ENCODE results near the gene ACTG2. TPM values are rescaled to one million over a fixed set of nuclear protein-coding genes. Genes with fewer than 3 reads are reported as not detected.

Gene ACTG2
- total RNA-seq, 1 donor from 2014 or later, result 13.7 TPM

- no peak for TF ChIP-seq CTCF (conservative IDR thresholded peaks at IDR 0.05)
- Mint-ChIP-seq H3K27ac (no peak overlapping the region), H3K4me3 (no peak overlapping the region), H3K27me3 (no peaks in the 10 kb centered on the region), H3K9me3 (no peaks in the 10 kb centered on the region), H3K36me3 (no peaks in the 10 kb centered on the region), H3K4me1 (ENCODE audit: unreplicated experiment) (no peaks in the 10 kb centered on the region)
- DNase-seq (ENCODE audit: extremely low spot score, unreplicated experiment), result no peak
These were observed 18.9 kb downstream of the ACTG2 start for GRCh38 chr2:73911548-73912208.

DNA sequence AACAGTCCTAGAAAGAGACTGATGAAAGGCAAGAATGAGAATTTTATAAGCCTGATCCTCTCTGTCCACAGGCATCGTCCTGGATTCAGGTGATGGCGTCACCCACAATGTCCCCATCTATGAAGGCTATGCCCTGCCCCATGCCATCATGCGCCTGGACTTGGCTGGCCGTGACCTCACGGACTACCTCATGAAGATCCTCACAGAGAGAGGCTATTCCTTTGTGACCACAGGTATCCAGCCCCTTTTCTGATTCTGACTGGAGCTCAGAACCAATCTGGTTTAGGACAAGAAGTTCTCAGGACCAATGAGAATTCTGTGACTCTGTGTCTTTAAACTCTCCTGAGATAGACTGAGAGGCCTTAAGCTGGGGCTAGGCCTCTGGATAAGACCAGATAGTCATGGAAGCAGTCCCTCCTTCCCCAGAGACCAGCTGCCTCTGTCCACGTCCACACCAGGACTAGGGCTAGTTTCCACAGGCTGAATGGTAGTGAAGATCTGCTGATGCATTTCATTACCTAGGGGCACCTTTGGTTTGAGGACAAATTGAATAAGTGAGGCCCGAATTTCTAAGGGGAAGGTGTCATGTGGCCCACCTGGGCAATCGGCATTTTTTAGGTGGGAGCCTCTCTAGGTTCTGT is 20.7 kb downstream of the ACTG2 start:
- H3K36me3 Mint-ChIP-seq, result no peaks in the 10 kb centered on the region
- H3K4me1 Mint-ChIP-seq (ENCODE audit: unreplicated experiment), result no peaks in the 10 kb centered on the region
- no peak overlapping the region for H3K27ac Mint-ChIP-seq

GRCh38 chr2:73914667-73915066 is 21.9 kb downstream of the ACTG2 start:
- Mint-ChIP-seq H3K27ac (no peak overlapping the region), H3K36me3 (no peaks in the 10 kb centered on the region), H3K27me3 (peaks cover under 1% of the 10 kb centered on the region), H3K4me1 (ENCODE audit: unreplicated experiment) (no peaks in the 10 kb centered on the region), H3K9me3 (no peaks in the 10 kb centered on the region), H3K4me3 (no peak overlapping the region)
- TF ChIP-seq CTCF (conservative IDR thresholded peaks at IDR 0.05), result no peak
- DNase-seq (ENCODE audit: extremely low spot score, unreplicated experiment), result no peak

More for the DNA sequence above, 20.7 kb downstream of the ACTG2 start:
- no peaks in the 10 kb centered on the region for H3K27me3 Mint-ChIP-seq
- no peak for TF ChIP-seq CTCF (conservative IDR thresholded peaks at IDR 0.05)
- DNase-seq (ENCODE audit: extremely low spot score, unreplicated experiment), result no peak
- H3K9me3 Mint-ChIP-seq, result no peaks in the 10 kb centered on the region
- no peak overlapping the region for H3K4me3 Mint-ChIP-seq

- Mint-ChIP-seq H3K36me3 (no peaks in the 10 kb centered on the region), H3K9me3 (no peaks in the 10 kb centered on the region), H3K27me3 (peaks cover 5% of the 10 kb centered on the region), H3K4me3 (no peak overlapping the region), H3K4me1 (ENCODE audit: unreplicated experiment) (no peaks in the 10 kb centered on the region), H3K27ac (no peak overlapping the region)
- no peak for DNase-seq (ENCODE audit: extremely low spot score, unreplicated experiment)
- TF ChIP-seq CTCF (conservative IDR thresholded peaks at IDR 0.05), result no peak
These were observed 22.7 kb downstream of the ACTG2 start for GRCh38 chr2:73915437-73915993.

DNA sequence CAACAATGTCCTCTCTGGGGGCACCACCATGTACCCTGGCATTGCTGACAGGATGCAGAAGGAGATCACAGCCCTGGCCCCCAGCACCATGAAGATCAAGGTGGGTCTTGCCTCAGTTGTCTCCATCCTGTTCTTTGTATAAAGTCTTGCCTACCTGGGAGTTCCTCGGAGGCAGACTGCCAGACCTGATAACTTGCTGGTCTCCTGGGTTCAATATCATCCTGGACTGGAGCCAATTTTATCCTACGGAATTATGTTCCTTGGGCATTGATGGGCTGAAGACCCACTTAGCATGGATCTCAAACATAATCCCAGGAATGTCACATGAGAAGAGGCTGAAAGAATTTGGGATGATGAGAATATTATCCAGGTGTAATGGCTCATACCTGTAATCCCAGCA is 23.9 kb downstream of the ACTG2 start:
- H3K4me1 Mint-ChIP-seq (ENCODE audit: unreplicated experiment), result no peaks in the 10 kb centered on the region
- H3K9me3 Mint-ChIP-seq, result no peaks in the 10 kb centered on the region
- H3K36me3 Mint-ChIP-seq, result no peaks in the 10 kb centered on the region

More for the DNA sequence above, 23.9 kb downstream of the ACTG2 start:
- TF ChIP-seq CTCF (conservative IDR thresholded peaks at IDR 0.05), result no peak
- DNase-seq (ENCODE audit: extremely low spot score, unreplicated experiment), result no peak
- Mint-ChIP-seq H3K27ac (no peak overlapping the region), H3K27me3 (peaks cover 13% of the 10 kb centered on the region), H3K4me3 (no peak overlapping the region)

All from type B pancreatic cell (in vitro differentiated cells).